Measurements from ENCODE around the gene CST6. TPM values are rescaled to one million over a fixed set of nuclear protein-coding genes. Genes with fewer than 3 reads are reported as not detected.
A peak's percentile ranks its signal among the peaks of the same experiment; 100 is the strongest.

Gene CST6
- total and polyA plus RNA-seq, 2 of the 13 experiments (the other 11 are each of a cell fraction or from before 2014, with no cell fraction given), result not detected

DNA sequence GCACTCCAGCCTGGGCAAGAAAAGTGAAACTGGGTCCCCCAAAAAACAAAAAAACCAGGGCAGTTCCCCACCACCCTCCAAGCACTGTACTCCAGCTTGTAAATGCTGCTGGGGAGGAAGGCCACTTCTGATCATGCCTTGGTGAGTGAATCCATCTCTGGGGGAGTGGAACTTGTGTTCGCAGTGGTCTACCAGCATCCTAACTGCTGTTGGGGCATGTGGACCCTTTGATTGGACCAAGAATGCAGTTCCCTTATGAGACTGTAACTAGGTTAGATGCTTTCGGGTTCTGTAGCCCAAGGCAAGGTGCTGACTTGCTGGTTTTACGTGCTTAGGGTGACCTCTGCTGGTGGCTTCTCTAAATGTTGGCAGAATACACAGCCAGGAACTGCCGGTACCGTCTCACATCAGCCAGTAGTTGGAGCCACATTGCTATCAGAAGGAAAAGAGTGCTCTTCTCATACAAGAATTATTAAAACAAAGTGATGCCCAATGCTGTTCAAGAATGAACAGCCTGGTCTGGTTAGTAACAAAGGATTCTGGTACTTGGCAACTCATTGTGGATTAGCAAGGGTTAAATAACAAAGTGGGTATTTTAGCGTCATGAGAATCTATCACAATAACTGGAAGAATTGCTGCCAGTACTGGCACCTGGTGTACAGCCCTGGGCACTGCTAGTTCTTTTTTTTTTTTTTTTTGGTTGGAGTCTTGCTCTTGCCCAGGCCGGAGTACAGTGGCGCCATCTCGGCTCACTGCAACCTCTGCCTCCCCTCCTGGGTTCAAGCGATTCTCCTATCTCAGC is 22.8 kb upstream of the CST6 start (continued):
- TF ChIP-seq ZNF343 (CRISPR knock-in tag; IDR thresholded peaks at IDR 0.05), result no peak
- 0 out of 2 replicates have a peak, but pooled peaks have one; percentile 13 for TF ChIP-seq HMG20B (CRISPR knock-in tag; conservative IDR thresholded peaks at IDR 0.05)
- TF ChIP-seq ZSCAN21 (CRISPR knock-in tag; IDR thresholded peaks at IDR 0.05; ENCODE audit: borderline replicate concordance), result no peak
- TF ChIP-seq MEF2D (CRISPR knock-in tag; IDR thresholded peaks at IDR 0.05), result no peak
- no peak for TF ChIP-seq FOXC1 (CRISPR knock-in tag; IDR thresholded peaks at IDR 0.05; ENCODE audit: borderline replicate concordance)
- 0 out of 2 replicates have a peak, but pooled peaks have one; percentile 38 for TF ChIP-seq ZSCAN12 (CRISPR knock-in tag; IDR thresholded peaks at IDR 0.05)
- TF ChIP-seq FOSL1 (CRISPR knock-in tag; IDR thresholded peaks at IDR 0.05; ENCODE audit: borderline replicate concordance), result no peak
- TF ChIP-seq NBN (conservative IDR thresholded peaks at IDR 0.05), result no peak
- TF ChIP-seq PHF5A (CRISPR knock-in tag; IDR thresholded peaks at IDR 0.05; ENCODE audit: low read depth, unreplicated experiment), result peak; percentile 41
- TF ChIP-seq, protein P1, sequence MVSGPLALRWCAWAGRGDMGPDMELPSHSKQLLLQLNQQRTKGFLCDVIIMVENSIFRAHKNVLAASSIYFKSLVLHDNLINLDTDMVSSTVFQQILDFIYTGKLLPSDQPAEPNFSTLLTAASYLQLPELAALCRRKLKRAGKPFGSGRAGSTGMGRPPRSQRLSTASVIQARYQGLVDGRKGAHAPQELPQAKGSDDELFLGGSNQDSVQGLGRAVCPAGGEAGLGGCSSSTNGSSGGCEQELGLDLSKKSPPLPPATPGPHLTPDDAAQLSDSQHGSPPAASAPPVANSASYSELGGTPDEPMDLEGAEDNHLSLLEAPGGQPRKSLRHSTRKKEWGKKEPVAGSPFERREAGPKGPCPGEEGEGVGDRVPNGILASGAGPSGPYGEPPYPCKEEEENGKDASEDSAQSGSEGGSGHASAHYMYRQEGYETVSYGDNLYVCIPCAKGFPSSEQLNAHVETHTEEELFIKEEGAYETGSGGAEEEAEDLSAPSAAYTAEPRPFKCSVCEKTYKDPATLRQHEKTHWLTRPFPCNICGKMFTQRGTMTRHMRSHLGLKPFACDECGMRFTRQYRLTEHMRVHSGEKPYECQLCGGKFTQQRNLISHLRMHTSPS (CRISPR knock-in tag; IDR thresholded peaks at IDR 0.05; ENCODE audit: low read depth), result no peak
- no peak for TF ChIP-seq CHD2 (IDR thresholded peaks at IDR 0.05; ENCODE audit: low read depth, low read length)
- peak; percentile 61; the same call in 1 of the 2 replicates for TF ChIP-seq MIXL1 (CRISPR knock-in tag; IDR thresholded peaks at IDR 0.05)
- TF ChIP-seq, protein P2, sequence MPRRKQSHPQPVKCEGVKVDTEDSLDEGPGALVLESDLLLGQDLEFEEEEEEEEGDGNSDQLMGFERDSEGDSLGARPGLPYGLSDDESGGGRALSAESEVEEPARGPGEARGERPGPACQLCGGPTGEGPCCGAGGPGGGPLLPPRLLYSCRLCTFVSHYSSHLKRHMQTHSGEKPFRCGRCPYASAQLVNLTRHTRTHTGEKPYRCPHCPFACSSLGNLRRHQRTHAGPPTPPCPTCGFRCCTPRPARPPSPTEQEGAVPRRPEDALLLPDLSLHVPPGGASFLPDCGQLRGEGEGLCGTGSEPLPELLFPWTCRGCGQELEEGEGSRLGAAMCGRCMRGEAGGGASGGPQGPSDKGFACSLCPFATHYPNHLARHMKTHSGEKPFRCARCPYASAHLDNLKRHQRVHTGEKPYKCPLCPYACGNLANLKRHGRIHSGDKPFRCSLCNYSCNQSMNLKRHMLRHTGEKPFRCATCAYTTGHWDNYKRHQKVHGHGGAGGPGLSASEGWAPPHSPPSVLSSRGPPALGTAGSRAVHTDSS (CRISPR knock-in tag; conservative IDR thresholded peaks at IDR 0.05), result no peak
- TF ChIP-seq ZNF614 (CRISPR knock-in tag; IDR thresholded peaks at IDR 0.05; ENCODE audit: borderline replicate concordance), result no peak
- no peak for TF ChIP-seq HIVEP1 (CRISPR knock-in tag; IDR thresholded peaks at IDR 0.05)
- TF ChIP-seq KDM5A (IDR thresholded peaks at IDR 0.05; ENCODE audit: borderline replicate concordance, low read length), result peak; percentile 39; the same call in 1 of the 2 replicates
- TF ChIP-seq GATAD2A (CRISPR knock-in tag; IDR thresholded peaks at IDR 0.05), result peak; percentile 67
- TF ChIP-seq, protein P3, sequence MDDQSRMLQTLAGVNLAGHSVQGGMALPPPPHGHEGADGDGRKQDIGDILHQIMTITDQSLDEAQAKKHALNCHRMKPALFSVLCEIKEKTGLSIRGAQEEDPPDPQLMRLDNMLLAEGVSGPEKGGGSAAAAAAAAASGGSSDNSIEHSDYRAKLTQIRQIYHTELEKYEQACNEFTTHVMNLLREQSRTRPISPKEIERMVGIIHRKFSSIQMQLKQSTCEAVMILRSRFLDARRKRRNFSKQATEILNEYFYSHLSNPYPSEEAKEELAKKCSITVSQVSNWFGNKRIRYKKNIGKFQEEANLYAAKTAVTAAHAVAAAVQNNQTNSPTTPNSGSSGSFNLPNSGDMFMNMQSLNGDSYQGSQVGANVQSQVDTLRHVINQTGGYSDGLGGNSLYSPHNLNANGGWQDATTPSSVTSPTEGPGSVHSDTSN (CRISPR knock-in tag; IDR thresholded peaks at IDR 0.05; ENCODE audit: borderline replicate concordance), result no peak
- TF ChIP-seq ZNF652 (CRISPR knock-in tag; IDR thresholded peaks at IDR 0.05; ENCODE audit: borderline replicate concordance, low read depth), result peak; percentile 67; the same call in 1 of the 2 replicates
- no peak for TF ChIP-seq ZNF383 (CRISPR knock-in tag; IDR thresholded peaks at IDR 0.05; ENCODE audit: borderline replicate concordance)
- no peak for TF ChIP-seq AKAP8 (CRISPR knock-in tag; IDR thresholded peaks at IDR 0.05)
- TF ChIP-seq, protein P4, sequence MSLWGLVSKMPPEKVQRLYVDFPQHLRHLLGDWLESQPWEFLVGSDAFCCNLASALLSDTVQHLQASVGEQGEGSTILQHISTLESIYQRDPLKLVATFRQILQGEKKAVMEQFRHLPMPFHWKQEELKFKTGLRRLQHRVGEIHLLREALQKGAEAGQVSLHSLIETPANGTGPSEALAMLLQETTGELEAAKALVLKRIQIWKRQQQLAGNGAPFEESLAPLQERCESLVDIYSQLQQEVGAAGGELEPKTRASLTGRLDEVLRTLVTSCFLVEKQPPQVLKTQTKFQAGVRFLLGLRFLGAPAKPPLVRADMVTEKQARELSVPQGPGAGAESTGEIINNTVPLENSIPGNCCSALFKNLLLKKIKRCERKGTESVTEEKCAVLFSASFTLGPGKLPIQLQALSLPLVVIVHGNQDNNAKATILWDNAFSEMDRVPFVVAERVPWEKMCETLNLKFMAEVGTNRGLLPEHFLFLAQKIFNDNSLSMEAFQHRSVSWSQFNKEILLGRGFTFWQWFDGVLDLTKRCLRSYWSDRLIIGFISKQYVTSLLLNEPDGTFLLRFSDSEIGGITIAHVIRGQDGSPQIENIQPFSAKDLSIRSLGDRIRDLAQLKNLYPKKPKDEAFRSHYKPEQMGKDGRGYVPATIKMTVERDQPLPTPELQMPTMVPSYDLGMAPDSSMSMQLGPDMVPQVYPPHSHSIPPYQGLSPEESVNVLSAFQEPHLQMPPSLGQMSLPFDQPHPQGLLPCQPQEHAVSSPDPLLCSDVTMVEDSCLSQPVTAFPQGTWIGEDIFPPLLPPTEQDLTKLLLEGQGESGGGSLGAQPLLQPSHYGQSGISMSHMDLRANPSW (CRISPR knock-in tag; IDR thresholded peaks at IDR 0.05; ENCODE audit: borderline replicate concordance), result no peak
- no peak for TF ChIP-seq ZNF232 (CRISPR knock-in tag; IDR thresholded peaks at IDR 0.05; ENCODE audit: borderline replicate concordance)

Data from HepG2 (cell line).